Measurements from ENCODE around the gene CCT6A.
A peak's percentile ranks its signal among the peaks of the same experiment; 100 is the strongest.
"Not testable (repeated sequence)": the region's sequence is repeated elsewhere in the genome, so short reads cannot be mapped to it uniquely, and the experiment has no call there.

Gene CCT6A, protein sequence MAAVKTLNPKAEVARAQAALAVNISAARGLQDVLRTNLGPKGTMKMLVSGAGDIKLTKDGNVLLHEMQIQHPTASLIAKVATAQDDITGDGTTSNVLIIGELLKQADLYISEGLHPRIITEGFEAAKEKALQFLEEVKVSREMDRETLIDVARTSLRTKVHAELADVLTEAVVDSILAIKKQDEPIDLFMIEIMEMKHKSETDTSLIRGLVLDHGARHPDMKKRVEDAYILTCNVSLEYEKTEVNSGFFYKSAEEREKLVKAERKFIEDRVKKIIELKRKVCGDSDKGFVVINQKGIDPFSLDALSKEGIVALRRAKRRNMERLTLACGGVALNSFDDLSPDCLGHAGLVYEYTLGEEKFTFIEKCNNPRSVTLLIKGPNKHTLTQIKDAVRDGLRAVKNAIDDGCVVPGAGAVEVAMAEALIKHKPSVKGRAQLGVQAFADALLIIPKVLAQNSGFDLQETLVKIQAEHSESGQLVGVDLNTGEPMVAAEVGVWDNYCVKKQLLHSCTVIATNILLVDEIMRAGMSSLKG

DNA sequence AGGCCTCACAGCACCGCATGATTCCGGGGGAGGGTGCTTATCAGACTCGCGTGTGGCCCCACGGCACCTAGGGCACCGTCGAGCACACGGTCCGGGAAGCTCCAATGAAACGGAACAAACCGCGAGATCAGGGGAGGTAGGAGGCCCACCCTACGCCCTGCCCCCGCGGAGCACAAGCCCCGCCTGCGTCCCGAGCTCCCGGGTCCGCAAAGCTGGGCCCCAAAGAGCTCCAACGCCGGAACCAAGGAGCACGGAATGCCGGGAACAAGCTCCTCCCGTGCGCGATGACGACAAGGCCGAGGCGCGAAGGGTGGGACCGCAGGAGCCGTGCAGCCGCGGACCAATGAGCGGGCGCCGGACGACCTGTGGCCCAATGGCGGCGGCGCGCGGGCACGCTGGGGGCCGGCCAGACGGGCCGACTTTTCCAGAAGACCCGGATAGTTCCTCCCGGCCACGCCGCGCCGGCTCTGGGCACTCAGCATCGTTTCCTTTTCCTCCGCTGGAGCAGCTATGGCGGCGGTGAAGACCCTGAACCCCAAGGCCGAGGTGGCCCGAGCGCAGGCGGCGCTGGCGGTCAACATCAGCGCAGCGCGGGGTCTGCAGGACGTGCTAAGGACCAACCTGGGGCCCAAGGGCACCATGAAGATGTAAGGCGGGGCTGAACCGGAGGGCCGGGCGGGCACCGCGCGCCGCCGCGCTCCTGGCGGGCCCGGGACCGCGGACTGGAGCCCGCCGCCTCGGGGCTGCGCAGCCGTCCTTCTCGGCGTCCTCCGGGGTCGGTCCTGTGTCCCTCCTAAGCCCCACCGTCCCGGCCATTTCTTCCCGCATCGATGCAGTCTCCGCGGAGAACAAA is at the start of gene CCT6A, which contains the start of gene PSPH:
Gene CCT6A (plus strand): TSS at position 427 of the 853 bp plus-strand sequence. CDS start 84 bp downstream, at position 511.
Gene PSPH (minus strand): TSS at position 106 of the 853 bp plus-strand sequence. CDS start 30,232 bp downstream, outside the sequence.
- peak; percentile 98 for DNase-seq

DNA sequence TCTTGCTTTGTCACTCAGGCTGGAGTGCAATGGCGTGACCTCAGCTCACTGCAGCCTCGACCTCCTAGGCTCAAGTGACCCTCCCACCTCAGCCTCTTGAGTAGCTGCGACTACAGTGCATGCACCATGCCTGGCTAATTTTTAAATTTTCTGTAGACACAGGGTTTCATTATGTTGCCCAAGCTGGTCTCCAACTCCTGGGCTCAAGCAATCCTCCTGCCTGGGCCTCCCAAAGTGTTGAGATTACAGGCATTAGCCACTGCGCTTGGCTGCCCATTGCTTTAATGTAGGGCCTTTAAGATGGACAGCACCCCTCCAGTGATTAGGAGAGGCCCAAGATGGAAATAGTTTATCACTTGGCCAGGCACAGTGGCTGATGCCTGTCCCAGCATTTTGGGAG is 47.8 kb upstream of the CCT6A start:
- DNase-seq, result no peak

DNA sequence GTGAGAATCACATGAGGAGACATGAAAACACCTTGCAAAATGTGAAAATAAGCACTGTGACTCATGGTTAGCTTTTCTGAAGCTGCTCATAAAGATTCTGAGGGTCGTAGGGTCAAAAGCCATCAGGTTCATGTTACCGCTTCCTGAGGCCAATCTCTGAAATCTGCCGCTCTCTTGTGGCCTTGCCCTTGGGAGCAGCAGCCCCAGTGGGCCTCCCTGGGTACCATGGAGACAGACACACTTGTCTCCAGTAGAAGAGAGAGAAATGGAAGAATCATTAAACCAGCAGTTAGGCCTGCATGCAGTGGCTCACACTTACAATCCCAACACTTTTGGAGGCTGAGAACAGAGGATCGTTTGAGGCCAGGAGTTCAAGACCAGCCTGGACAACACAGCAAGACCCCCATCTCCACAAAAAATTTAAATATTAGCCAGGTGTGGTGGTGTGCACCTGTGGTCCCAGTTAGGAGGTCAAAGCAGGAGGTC is 44.4 kb upstream of the CCT6A start:
- no peak for DNase-seq

DNA sequence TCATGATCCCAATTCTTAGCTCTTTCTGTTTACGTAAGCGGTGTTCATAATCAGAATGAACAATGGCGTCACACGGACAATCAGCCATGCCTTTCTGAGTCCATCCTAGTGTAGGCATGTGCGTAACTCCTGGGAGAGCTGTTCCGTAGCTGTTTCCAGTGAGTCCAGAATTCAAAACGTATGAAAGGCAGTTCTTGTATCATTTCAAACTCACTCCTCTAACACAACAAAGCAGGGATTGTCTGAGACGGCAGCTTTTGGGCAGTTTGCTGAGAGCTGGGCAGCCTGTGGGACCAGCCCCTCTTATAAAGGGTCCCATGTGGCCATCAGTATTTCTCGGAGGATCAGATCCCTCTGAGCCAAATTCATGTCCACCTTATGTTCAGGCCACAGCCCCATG is 43.7 kb upstream of the CCT6A start:
- DNase-seq, result no peak

DNA sequence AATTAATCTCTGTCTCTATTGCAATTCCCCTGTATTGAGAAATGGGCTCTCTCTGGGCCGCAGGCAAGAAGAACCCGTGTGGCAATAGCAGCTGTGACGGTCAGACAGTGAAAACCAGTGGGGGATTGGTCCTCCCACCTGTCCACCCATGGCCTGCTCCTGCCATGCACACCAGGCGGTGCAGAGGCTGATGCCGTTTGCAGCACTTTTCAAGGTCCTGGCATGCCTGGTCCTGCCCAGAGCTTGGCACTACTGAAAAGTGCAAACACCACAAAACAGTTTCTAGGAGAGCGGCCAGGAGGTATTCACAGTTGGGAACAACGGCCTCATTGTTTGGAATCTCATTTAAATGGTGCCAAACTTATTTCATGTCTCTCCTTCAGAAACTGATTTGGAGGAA is 41.9 kb upstream of the CCT6A start:
- peak; percentile 69 for DNase-seq

DNA sequence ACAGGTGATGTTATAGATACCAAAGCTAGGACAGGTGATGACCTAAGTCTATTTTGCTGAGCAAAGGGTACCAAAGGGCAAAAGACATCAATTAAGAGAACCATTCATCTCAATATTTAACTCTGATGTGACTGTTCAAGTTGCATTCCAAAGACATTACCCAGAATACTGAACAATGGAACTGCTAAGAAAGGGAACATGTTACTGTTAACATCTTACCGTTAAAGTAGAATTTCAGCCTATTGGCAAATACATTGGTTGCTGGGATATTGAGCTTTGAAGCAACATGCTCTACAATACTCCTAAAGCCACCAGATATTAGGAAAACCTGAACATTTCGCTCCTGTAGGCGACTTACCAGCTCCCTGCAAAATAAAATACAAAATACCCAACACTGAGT is 34.5 kb upstream of the CCT6A start:
- DNase-seq, result not testable (repeated sequence)

DNA sequence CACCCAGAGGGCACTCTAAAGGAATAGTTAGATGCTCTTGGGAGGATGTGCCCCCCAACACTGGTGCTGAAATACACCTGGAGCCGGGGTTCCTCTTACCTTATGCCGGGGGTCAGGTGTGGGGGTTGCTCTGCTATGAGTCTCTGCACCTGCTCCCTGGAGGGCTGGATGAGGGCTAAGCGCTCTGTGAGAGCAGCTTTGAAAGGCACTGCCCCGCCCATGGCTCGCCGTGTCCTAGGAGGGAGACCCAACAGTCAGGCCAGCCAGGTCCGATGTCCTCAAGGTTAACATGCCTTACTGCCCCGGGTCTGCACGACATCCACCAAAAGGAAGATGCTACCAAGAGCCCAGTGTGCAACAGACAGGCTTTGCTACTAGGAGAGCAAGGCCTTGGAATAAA is 32.1 kb upstream of the CCT6A start:
- no peak for DNase-seq

DNA sequence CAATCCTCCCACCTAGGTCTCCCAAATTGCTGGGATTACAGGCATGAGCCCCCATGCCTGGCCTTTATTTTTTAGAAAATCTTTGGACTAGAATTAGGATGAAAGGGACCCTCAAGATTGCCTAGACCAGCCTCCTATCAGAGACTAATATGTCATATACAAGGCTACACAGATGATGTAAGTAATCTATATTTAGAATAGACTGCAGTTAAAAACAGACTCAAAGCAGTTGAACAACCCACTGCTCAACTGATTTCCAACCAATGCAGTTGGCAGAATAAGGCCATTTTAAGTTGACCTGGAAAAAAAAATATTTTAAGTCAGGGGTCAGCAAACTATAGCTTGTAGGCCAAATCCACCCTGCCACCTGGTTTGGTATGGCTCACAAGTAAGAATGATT is 28.1 kb upstream of the CCT6A start:
- no peak for DNase-seq

DNA sequence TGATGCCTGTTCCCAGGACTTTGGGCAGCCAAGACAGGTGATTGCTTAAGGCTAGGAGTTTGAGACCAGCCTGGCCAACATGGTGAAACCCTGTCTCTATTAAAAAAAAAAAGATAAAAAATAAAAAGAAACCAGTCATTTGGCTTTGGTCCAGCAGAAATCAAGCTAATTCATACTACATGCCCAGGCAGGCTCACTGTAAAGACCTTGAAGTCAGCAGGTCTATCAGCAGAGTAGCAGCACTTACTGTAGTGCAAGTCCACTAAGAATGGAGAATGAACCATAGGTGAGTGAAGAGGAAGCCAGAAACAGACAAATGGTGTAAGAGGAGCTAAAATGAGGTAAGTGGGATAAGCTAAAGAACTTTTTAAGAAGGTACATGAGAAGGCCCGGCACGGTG is 25.0 kb upstream of the CCT6A start:
- no peak for DNase-seq

DNA sequence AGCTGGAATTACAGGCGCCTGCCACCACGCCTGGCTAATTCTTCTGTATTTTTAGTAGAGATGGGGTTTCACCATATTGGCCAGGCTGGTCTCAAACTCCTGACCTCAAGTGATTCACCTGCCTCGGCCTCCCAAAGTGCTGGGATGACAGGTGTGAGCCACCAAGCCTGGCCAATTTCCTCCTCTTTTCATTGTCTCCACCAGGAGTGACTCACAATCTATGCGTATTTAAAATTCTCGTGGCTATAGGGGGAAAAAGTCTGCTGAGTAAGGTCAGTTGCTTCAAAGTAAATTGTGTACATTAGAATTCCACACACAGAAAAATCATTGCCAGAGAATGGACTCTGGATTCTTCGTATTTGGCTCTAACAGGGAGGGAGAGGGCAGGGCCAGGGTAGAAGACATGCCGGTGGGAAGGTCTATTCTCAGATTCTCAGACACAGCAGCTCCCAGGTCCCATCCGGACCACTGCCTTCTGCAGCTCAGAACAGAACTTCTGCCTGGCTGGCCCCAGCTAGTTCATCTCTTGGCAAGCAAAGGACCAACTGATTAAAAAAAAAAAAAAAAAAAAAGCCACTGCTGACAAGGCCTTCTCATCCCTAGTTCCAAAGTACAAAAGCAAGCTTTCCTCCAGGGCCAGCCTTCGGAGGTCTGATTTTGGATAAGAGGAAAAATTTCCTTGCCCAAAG is 22.5 kb upstream of the CCT6A start:
- no peak for DNase-seq

DNA sequence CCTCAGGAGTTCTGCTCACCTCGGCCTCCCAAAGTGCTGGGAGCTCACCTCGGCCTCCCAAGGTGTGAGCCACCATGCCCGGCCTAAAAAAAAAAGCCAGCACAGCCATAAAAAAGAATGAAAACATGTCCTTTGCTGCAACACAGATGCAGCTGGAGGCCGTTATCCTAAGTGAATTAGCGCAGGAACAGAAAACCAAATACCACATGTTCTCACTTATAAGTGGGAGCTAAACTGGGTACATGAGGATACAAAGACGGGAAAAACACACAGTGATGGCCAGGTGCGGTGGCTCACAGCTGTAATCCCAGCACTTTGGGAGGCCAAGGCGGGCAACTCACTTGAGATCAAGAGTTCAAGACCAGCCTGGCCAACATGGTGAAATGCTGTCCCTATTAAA is 21.2 kb upstream of the CCT6A start:
- no peak for DNase-seq

DNA sequence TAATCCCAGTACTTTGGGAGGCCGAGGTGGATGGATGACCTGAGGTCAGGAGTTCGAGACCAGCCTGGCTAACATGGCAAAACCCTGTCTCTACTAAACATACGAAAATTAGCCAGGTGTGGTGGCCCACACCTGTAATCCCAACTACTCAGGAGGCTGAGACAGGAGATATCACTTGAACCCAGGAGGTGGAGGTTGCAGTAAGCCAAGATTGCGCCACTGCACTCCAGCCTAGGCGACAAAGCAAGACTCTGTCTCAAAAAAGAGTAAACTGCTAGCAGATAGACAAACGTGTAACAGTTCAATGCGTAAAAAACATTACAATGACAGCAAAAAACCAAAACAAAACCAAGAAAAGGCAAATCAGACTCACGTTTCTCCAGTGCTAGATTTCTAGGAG is 20.0 kb upstream of the CCT6A start:
- not testable (repeated sequence) for DNase-seq

DNA sequence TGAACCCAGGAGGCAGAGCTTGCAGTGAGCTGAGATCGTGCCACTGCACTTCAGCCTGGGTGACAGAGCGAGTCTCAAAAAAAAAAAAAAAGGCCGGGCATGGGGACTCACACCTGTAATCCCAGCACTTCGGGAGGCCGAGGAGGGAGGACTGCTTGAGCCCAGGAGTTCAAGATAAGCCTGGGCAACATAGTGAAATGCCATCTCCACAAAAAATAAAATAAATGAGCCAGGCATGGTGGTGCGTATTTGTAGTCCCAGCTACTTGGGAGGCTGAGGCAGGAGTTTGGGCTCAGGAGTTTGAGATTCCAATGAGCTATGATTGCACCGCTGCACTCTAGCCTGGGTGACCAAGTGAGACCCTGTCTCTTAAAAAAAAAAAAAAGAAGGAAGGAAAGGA is 19.0 kb upstream of the CCT6A start:
- DNase-seq, result not testable (repeated sequence)

DNA sequence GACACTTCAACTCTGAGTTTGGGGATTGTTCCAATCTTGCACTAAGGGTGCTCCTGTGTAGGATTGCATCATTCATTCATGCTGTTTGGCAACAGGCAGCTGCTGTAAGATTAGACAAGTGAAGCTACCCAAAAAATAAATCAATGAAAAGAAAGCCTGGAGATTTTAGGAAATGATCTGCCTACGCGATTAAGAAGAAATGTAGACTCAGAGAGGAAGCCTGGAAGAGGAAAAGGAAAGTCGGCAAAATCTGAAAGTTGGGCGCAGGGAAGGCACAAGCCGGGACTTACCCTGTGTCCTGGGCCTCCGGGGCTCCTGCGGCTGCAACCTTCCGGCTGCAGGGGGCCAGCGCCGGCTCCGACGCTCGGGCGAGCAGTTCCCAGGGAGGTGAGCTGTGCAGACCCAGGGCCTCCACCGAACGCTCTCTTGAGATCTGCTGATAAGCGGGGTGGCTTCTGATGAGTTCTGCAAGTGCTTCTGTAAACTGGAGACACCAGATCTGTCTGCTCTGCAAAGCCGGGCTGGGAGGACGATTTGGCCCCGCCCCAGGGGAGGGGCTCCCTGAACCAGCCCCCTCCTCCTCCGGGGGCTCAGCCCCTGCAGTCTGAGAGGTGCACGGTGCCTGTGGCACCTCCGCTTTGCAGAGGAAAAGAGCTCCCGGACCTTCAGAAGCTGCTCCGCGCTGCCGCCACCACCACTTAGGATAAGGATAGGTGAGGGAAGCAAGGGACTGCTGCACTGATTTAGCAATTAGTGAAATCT is 17.7 kb upstream of the CCT6A start:
- peak; percentile 74 for DNase-seq

DNA sequence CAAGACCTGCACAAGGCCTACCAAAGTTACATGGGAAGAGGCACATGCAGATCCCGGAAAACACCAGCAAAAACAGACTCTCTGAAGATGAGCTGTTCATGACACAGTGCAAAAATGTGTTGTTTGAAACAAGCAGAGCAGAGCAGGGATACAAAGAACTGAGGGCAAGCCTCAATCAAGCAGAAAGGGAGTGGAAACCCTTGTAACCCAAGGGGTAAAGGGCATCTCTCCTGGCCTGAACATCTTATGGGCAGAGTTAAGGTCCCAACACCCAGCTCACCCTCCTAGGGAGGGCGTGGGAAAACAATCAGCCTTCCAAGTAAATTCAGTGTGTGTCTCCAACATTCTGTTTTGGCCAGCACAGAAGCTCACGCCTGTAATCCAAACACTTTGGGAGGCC is 10.8 kb upstream of the CCT6A start:
- no peak for DNase-seq

DNA sequence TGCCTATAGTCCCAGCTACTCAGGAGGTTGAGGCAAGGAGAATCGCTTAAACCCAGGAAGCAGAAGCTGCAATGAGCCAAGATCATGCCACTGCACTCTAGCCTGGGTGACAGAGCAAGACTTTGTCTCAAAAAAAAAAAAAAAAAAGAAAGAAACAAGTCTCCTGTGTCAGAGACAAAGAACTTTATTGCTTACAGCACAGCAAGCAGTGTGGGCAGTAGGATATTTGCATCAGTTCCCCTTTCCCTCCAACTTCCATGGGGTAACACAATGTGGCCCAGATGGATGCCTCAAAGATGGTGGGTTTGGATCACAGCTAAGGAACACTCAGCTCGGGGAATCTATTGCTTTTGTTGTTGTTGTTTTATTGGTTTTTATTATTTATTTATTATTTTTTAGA is 5.8 kb upstream of the CCT6A start:
- DNase-seq, result not testable (repeated sequence)

DNA sequence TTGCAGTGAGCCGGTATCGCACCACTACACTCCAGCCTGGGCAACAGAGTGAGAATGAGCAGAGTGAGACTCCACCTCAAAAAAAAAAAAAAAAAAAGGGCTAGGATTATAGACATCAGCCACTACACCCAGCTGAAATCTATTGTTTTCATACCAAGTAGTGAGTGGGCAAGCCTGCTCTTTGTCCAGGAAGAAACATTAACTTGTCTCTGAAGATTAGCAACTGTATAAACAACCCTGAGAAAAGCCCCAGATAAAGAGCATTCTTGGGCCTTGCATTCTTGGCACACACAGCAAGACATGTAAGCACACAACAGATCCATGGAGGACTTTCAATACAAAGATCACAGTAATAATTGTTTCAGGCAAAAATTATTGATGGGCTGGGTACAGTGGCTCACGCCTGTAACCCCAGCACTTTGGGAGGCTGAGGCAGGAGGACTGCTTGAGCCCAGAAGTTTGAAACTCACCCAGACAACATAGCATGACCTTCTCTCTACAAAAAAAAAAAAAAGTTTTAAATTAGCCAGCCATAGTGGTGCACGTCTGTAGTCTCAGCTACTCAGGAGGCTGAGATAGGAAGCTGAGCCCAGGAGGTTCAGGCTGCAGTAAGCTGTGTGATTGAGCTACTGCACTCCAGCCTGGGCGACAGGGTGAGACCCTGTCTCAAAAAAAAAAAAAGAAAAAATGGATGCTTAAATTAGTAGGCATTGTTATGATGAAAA is 4.7 kb upstream of the CCT6A start:
- DNase-seq, result no peak

DNA sequence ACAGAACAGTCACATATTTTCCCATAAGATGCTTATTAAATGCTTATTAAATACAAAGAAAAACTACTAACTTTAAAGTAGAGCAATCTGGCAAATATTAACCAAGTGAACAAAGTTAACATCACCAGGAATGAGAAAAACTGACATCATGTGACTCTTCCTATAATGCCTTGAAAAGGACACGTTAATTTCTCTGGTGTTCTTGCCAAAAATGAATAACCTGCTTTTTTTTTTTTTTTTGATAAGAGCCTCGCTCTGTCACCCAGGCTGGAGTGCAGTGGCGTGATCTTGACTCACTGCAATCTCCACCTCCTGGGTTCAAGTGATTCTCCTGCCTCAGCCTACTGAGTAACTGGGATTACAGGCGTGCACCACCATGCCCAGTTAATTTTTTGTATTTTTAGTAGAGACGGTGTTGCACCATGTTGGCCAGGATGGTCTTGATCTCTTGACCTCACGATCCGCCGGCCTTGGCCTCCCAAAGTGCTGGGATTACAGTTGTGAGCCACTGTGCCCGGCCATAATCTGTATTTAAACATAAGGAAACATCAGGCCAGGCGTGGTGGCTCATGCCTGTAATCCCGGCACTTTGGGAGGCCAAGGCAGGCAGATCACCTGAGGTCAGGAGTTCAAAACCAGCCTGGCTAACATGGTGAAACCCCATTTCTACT is 4.0 kb upstream of the CCT6A start:
- not testable (repeated sequence) for DNase-seq

DNA sequence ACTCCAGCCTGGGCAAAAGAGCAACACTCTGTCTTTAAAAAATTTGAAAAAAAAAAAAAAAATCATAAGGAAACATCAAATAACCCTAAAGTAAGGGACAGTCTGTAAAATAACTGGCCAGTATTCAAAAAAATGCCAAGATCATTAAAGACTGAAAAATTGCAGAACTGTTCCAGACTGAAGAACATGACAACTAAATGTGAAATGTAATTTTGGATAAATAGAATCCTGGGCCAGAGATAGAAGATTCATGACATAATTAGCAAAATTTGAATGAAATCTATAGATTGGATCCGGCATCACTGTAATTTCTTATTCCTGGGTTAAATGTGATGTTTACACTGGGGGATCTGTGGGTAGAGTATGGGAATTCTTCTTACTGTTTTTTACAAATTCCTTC is 3.3 kb upstream of the CCT6A start:
- DNase-seq, result no peak

DNA sequence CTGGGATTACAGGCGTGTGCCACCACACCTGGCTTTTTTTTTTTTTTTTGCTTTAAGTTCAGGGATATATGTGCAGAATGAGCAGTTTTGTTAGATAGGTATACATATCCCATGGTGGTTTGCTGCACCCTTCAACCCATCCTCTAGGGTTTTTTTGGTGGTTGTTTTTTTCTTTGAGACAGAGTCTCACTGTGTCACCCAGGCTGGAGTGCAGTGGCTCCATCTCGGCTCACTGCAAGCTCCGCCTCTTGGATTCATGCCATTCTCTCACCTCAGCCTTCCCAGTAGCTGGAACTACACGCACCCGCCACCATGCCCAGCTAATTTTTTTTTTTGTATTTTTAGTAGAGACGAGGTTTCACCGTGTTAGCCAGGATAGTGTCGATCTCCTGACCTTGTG is 2.8 kb upstream of the CCT6A start:
- peak; percentile 51 for DNase-seq

DNA sequence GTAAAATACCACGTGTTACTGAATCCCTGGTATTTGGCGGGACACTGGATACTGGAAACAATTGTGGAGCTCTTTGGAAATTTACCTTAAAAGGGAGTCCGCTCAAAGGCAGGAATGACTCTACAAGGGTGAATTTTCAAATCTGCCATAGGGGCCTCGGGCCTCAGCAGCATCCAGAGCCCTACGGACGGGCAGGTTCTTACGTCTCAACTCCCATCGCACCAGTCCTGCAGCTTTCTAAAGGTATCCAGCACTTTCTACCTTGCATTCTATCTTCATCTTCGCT is 569 bp upstream of the CCT6A start:
- no peak for DNase-seq

Data from NCI-H774 (cell line).